HG03097 (cell line): ENCODE data around the gene MAN1C1.

Source experiments
- ATAC-seq: cut with Tn5 transposase; IDR thresholded peaks from one replicate; pipeline ENCODE4 v1.9.1; 2021; ENCODE audit not compliant: unreplicated experiment, low FRiP score

The MAN1C1 gene

DNA sequence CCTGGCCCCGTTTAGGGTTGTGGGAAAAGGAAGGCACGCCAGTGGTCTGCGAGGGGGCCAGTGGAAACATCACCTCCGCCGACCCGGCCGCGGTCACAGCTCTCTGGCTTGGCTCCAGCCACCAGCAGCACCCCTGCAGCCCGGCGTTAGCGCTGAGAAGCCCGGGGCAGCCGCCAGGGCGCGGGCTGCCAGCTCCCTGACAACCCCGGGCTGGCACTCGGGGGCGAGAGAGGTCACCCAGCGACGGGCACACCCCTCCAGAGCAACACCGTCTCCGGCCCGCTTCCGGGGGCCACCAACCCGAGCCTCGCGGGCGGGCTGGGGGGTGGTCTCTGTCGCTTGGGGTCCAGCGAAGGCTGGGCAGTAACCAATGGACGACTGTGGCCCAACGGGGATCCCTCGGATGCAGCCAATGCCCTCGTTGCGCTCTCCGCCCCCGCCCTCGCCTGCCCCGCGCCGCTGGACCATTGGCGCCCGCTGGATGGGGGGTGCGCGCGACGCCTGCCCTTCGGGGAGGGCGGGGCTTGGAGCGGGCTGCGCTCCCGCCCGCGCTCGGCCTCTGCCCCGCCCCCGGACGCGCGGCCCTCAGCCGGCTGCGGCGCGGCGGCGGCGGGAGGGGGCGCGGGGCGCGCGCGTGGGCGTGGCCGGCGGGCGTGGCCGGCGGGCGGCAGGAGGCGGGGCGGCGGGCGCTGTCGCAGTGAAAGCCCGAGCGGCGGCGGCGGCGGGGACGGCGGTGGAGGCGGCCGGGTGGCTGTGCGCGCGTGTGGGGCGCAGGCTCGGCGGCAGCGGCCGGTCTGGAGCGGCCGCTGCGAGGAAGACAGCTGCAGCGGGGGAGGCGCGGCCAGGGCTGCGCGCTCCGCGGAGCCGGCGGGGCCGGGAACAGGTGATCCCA is at the start of gene MAN1C1:
Gene MAN1C1 (plus strand): TSS at position 697 of the 892 bp plus-strand sequence. CDS start 1,007 bp downstream, outside the sequence.
- ATAC-seq: peak; percentile 60

DNA sequence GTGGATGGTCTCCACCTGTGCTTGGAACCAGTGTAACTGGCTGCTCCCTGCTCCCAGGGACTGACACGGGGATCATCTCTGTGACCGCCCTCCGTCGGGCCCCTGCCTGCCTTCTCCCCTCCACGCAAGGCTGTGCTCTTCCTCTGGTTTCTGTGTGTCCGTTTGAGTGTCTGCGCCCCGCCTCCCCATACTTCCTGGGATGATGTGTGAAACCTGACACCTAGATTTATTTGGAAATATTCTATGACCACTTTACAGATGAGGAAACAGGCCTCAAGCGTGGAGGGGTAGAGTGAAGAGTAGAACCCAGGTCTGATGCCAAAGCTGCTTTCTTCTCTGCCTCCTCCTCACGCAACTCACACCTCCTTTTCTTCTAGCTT is 48.9 kb upstream of the MAN1C1 start:
- no peak for ATAC-seq

DNA sequence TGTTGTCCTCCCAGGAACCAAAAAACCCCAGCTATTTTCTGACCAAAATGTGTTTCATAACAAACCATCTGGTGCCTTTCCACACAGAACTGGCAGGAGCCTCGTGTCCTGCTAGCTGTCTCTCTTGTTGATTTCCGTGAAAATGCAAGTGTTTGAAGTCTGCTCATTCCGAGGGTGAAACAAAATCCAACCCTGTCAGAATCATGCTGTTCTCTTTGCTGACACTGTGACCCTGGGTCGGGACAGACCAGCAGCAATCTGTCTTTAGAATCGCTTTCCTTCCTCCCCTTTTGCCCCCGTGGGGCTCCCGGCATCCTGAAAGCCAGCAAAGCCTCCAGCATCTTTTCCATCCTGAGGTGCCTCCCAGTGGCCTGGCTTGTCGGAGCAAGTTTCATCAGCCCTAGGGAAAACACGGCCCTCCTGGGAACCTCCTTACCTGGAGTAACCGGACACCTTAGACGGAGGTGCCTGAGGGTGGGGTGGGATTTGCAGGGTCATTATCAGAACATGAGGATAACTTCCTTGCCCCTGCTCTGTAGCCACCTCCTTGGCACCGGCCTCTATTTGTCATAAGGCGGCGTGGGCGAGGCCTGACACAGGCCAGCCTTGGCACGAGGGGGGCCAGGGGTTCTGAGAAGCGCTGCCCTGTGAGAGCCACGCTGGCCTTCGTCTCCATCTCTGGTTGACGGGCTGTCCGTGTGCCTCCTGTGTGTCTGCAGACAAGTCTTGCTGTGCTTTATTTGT is 48.3 kb upstream of the MAN1C1 start:
- no peak for ATAC-seq

DNA sequence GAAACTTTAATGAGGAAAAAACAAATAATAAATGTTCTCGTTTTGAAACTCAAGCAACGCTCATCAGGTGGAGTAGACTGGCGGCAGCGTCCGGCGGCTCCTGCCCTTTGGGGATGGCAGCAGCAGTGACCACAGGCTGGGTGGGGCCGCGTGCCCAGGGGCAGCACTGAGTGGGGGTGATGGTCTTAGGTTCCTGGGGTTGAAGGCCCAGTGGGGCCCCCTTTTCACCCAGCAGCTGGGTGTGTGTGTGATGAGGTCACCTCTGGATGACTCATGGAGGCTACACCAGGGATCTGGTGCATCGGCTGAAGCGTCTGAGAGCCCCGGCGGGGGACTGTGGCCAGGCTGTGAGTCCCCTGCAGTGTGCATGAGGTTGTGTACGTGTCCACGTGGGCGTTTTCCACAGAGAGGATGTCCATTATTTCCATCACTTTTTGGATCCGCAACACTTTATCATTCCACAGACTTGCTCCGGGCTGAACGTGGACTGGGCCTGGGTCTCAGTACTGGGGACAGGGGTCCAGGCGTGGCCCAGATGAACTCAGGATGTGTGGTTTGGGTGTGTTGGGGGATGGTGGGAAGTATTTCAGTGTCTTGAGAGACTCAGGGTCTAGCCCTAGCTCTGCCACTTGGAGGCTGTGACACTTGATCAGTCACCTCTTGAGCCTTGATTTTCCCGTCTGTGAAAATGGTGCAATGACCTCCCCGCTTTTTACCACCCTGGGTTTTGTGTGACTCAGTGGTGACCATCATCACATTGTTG is 47.6 kb upstream of the MAN1C1 start:
- no peak for ATAC-seq

DNA sequence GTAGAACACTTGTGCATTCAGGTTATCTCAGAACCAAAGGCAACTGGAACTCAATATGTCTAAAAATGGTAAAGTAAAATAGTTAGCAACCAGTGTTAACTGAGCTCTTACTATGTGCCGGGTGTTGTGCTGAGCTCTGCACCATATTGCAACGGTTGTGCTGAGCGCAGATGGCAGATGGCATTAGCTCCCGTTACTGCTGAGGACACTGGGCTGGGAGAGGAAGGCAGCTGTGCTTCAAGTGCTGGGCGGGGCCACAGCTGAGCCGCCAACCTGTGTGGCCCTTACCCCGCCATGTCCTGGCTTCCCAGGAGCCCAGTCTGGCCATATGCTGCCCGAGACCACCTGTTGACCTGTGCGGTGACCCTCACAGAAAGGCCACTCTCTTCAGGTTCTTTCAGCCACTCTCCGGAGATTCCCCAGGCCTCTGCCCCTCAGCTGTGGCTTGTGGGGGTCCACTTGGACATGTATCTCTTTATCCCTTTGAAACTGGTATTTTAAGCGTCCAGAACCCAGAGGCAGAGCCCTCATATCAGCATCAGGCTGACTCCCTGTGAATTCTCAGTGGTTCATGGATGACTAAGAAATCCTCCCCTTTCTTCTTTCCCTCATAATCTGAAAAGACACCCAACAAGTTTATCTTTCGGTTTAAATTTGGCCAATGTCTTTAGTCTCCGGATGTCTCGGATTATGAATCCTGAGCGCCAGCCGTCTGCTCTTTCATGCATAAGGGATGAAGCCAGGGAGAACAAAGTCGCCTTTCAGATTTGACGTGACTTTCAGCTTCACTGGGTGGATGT is 46.8 kb upstream of the MAN1C1 start:
- no peak for ATAC-seq

DNA sequence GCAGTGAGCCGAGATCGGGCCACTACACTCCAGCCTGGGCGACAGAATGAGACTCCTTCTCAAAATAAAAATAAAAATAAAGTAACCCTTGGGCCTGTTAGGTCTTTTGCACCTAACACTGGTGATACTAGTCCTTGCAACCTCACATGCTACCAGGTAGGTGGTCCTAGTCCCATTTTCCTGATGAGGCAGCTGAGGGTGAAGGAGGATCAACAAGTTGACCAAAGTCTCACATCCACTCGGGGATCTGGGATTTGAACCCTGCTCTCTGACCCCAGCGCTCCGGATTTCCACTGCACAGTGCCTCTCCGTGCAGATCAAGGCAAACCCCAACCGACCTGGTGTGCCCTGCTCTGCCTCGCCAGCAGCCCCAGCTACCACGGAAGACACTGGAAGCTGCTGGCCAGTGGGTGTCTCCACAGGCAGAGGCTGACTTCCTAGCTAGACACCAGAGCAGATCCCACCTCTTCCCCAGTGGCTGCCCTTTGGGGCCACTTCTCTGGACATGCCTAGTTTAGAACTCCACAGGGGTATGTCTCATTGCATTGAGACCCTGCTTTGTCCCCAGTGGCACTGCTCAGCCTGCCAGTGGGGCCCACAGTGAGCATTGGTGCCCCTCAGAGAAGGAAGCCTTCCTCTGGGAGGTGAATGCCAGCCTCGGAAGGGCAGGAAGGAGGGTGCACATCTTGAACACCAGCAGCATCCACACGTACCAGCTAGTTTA is 45.6 kb upstream of the MAN1C1 start:
- no peak for ATAC-seq

DNA sequence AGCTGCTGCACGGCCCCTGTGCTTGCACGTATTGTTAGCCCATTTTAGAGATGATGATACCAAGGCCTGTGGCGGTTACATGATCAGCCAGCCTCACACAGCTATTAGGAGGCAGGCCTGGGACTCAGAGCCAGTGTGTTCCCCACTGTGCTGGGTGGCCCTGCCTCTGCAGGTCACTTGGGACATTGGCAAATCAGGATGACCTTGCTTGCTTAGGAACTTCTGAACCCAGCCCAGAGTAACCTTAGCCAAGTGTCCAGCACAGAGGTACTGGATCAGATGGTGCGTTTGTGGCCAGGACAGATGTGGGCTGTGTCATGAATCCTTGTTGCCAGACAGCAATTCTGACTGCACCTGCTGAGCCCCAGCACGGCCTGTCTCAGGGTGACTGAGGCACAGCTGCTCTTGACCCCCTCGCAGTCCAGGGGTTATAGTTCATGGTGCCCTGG is 45.0 kb upstream of the MAN1C1 start:
- ATAC-seq: no peak

DNA sequence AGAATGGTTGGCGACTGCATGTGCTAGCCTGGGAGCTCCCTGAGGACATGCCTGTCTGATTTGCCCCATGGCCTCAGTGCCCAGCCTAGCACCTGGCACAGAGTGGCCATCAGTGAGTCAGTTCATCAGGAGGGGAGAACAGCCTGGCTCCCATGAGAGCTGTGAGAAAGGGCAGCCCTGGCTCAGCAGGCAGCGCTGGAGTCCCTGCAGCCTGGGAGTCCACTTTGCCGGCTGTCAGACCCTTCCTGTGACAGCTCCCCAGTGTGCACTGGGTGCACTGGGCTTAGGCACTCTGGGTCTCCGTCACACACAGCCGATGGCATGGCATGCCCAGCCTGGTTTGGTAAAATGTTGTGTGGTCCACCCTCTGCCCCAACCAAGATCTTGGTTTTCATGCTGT is 44.5 kb upstream of the MAN1C1 start:
- no peak for ATAC-seq

DNA sequence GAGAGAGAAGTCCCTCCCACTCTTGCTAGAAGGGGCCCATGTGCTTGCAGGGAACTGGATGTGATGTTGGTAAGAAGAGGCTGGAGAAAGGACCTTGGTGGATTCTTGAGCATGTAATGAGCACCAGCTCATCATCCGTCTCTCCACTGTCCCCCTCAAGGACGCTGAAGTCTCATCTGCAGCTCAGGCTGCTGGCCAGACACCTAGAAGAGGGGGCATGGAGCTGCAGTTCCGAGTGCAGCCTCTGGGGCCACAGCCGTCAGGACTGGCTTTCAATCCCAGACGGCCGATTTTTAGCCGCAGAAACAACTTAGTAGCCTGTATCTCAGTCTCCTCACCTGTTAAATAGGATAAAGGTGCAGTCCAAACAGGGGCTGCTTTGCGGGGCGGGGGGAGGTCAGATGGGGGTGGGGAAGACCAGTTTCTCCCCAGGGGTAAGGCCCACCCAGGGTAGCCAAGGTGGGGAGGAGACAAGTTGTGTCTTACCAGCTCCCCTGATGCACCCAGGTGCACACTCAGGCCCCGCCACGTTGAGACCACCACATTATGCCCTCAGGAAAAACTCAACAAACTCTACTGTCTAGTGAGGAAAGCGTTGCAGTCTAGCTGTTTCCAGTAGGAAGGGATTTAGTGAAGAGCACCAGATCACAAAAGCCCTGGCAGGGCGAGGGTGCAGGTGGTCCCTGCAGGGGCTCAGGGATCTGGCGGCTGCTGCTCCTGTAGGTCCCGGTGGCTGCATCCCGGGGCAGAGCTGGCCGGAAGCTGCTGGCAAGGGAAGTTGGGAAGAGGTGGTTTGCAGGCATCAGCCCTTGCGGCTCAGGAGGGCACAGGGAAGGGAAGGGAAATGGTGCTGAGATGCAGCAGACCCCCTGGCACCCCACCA is 43.6 kb upstream of the MAN1C1 start:
- no peak for ATAC-seq

DNA sequence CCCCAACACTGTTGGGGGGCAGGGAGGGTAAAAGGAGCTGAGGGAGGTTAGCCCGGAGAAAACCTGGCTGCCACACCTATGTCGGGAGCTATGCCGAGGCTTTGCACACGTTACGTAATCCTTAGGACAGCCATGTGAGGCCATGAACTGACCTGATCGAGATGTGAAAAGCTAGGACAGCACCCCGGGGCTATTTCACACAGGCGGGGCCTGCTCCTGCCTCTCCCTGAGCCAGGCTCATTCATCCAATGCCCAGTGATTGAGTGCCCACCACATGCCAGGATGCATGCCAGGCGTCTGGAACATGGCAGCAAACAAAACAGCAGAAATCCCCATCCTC is 43.0 kb upstream of the MAN1C1 start:
- ATAC-seq: no peak

DNA sequence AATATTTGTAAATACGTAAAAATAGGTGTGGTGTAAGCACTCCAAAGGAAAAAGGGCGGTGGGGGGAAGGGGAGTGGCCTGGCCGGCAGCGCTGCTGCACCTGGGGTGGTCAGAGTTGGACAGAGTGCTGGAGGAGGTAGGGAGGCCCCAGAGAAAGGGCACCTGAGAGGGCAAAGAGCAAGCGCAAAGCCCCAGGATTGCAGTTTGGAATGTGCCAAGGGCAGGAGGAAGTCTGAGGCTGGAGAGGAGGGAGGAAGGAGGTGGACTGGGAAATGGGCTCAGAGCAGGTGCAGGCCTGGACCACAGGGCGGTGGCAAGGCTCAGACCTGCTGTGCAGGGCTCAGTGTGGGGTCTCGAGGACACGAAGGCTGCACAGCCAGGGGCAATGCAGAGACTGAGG is 42.6 kb upstream of the MAN1C1 start:
- no peak for ATAC-seq

DNA sequence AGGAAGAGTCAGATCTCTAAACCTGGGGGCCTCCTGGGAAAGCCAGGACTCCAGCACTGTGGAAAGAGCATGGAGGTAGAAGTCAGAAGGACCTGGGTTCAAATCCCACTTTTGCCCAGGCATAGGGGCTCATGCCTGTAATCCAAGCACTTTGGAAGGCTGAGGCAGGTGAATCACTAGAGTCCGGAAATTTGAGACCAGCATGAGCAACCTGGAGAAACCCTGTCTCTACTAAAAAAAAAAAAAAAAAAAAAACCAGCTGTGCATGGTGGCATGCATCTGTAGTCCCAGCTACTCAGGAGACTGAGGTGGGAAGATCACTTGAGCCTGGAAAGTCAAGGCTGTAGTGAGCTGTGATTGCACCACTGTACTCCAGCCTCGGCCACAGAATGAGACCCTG is 41.4 kb upstream of the MAN1C1 start:
- no peak for ATAC-seq

DNA sequence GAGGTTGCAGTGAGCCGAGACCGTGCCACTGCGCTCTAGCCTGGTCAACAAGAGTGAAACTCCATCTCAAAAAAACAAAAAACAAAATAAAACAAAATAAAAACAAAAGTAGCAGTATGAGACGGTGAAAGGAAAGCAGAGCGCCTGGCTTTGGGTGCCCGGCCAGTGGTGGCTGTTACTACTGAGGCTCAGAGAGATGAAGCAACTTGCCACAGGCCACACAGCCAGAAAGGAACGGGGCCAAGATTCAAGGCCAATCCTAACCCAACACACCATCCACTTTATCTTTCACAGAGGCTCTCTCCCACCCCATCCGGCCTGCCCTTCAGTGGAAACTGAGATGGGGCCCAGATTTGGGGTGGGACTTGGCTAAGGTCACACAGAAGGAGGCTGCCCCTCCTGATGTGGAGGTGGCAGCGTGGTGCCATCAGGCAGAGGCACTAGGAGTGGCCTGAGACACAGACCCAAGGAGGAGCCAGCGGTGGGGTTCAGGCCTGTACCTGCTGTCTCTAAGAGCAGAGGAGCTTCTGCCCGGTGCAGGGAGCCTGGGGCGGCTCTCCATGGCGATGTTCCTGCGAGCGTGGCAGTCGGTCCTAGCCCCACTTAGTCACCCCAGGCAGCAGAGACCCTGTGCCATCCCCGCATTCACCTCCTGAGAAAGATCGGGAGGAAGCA is 40.0 kb upstream of the MAN1C1 start:
- no peak for ATAC-seq

DNA sequence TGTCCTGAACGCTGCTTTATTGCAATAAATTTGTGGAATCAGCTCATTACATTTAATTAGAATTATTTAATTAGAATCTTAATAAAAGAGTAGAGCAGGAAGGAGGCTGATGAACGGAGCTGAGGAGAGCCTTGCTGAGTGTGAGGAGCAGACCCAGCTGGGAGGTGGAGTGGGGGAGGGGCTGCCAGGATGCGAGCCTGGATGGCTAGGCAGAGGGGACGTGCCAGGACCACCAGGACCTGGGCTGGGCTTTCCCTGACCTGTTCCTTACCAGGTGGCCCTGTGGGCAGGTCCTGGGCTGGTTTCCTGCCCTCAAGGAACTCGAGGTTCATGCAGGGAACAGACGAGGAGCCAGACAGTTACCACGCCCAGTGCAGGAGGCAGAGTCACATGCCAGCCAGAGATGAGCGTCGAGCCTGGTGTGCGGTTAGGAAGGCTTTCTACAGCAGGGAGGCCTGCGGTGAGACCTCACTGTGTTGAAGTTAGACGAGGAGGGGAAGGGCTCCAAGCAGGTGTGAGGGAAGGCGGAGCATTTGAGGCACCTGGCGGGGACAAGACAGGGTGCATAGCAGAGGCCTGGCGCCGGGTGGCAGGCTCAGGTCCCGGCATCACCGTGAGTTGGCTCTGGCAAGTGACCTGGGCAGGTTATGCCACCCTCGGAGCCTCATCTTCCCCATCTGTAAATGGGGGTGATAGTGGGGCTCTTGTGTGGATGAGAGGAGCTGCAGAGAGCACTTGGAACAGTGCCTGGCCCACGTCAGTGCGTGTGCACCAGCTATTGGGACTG is 39.3 kb upstream of the MAN1C1 start:
- no peak for ATAC-seq

DNA sequence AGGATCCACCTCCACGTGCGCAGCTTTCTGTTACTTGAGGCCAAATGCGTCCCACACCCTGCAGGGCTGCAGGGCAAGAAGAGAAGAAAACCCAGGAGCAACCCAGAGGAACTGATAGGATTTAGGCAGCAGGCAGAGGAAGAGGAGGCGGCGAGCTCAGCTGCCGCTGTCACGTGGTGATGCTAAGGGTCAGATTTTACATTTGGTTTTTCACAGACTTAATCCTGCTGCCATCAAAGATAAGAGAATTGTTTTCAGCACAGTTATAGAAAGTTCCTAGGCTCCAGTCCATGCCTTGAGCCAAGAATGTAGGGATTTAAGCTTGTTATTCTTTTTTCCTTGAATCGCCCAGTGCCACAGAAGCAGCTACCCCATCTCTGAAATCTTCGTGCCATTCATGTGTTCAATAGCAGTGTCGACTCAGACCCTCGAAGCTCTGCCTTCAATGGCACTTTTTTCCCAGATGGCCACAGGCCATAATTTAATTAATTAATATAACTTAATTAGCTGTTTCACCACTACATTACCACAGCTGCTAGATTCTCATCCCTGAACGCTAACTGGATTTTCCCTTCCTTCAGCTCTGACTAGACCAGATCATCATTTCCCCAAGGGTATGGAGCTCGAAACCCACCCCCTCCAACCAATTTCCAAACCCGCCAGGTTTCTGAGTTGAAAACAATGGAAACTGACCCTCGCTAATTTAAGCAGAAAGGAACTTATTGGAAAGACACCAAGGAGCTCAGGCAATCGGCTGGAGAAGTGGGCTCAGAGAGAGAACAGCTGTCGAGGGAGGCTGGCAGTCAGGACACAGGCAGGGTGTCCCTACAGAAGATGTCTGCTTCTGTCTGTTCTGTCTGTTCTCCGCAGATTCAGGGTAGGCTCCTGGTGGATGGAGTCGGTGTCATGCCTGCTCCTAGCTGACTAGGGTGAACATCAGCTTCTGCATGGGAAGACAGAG is 37.0 kb upstream of the MAN1C1 start:
- ATAC-seq: no peak

DNA sequence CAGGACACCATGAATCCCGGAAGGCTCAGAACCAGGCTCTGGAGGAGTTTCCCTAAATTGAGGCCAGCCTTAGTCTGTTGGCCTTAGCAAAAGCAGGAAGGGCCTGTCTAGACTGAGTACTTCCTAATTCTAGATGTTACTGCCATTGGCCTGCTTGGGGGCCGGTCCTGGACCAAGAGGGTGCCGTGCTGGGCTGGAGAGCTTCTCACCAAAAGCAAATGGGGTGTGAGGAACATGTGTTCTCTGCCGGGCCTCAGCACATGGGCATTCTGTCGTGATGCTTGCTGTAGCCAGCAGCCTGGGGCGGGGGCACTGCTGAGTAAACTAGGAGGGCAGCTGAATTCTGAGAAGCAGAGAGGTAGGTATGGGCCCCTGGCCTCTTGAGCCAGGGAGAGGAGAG is 35.7 kb upstream of the MAN1C1 start:
- no peak for ATAC-seq
